Measurements from ENCODE around the gene AKT1. TPM values are rescaled to one million over a fixed set of nuclear protein-coding genes. Genes with fewer than 3 reads are reported as not detected.
A peak's percentile ranks its signal among the peaks of the same experiment; 100 is the strongest.

Gene AKT1
- total and polyA plus RNA-seq, 4 donors = 30.6 to 192 (median 58.7) TPM

DNA sequence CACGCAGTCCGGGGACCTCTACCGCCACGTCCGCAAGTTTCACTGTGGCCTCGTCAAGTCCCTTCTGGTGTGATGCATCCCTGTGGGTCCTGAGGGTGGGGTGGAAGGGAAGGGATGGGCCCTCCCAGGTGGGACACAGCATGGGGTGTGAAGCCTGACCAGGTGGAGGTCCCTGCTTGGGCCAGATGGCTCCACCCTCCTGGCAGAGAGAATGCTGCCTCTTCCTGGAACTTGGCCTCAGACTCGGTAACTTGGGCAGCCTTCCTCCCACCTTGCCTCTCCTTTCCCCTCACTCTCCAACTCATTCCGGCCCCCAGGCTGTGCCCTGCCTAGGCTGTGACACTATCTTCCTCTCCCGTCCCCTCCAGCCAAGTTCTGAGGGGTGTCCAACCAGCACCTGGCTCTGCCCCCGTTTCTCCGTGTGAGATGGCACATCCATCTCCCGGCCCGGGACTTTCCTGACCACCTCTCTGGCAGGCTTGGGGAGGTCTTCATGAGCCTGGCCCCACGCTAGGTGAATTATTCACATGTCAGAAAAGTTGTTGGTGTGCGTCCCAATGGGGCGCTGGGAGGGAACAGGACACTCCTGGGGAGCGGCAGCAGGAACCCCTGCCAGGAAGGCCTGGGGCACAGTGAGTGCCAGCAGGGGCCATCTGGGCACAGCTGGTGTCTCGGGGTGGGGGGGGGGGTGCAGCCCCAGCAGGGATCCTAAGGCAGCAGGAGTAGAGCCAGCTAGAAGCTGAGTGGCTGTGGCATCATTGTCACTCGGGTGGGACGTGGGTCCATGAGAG is 7.0 kb upstream of the AKT1 start (continued):
- no peak for TF ChIP-seq TAF1 (conservative IDR thresholded peaks at IDR 0.05)
- no peak for TF ChIP-seq FOXA1 (IDR thresholded peaks at IDR 0.05)

DNA sequence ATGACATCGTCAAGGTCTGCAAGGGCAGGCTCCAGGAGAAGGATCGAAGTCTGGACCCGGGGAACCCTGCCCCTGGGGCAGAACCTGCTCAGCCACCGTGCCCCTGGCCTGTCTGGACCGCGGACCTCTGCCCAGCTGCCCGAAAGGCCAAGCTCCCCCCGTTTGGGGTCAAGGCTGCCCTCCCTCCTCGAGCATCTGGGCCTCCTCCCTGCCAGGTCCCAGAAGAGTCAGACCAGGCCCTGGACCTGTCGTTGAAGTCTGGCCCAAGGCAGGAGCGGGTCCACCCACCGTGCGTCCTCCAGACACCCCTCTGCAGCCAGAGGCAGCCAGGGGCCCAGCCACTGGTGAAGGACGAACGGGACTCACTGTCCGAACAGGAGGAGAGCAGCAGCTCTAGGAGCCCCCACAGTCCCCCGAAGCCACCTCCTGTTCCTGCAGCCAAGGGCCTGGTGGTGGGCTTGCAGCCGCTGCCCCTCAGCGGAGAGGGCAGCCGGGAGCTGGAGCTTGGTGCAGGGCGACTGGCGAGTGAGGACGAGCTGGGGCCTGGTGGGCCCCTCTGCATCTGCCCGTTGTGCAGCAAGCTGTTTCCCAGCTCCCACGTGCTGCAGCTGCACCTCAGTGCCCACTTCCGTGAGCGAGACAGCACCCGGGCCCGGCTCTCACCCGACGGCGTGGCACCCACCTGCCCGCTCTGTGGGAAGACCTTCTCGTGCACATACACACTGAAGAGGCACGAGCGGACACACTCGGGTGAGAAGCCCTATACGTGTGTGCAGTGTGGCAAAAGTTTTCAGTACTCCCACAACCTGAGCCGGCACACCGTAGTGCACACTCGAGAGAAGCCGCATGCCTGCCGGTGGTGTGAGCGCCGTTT is 6.2 kb upstream of the AKT1 start:
- Histone ChIP-seq H3K9me3 (ENCODE audit: control insufficient read depth in 4 of 4, low read length in 3 of 4) (no peaks in the 10 kb centered on the region), H3K27ac (ENCODE audit: low read depth in 1 of 2, low read length in 2 of 2) (peak overlapping the region; percentile 72 to 91), H3K36me3 (ENCODE audit: control insufficient read depth in 4 of 4, insufficient read depth in 3 of 4, low read depth in 1 of 4, low read length in 3 of 4) (no peaks in the 10 kb centered on the region), H3K4me1 (ENCODE audit: control insufficient read depth in 4 of 4, insufficient read depth in 4 of 4, low read length in 3 of 4) (peaks cover 15 to 35% (median 22%) of the 10 kb centered on the region in 4 donors), H3K9ac (ENCODE audit: low read depth in 1 of 2, low read length in 2 of 2) (peak overlapping the region in 1 of 2 donors; percentile 53), H3K27me3 (ENCODE audit: control insufficient read depth in 4 of 4, insufficient read depth in 4 of 4, low read length in 3 of 4) (no peaks in the 10 kb centered on the region), H3K4me3 (ENCODE audit: low read depth in 1 of 3, low read length in 3 of 3) (peak overlapping the region; percentile 48 to 76 (median 58))
- TF ChIP-seq NR2F2 (IDR thresholded peaks at IDR 0.05) = no peak
- peak in 1 of 2 donors; percentile 31 for TF ChIP-seq RXRA (IDR thresholded peaks at IDR 0.05)
- TF ChIP-seq HNF4A (conservative IDR thresholded peaks at IDR 0.05) = peak; percentile 72 to 84
- 73% methylated on average over 45 of the region's 45 CpGs for WGBS
- DNase-seq (ENCODE audit: low spot score) = no peak

DNA sequence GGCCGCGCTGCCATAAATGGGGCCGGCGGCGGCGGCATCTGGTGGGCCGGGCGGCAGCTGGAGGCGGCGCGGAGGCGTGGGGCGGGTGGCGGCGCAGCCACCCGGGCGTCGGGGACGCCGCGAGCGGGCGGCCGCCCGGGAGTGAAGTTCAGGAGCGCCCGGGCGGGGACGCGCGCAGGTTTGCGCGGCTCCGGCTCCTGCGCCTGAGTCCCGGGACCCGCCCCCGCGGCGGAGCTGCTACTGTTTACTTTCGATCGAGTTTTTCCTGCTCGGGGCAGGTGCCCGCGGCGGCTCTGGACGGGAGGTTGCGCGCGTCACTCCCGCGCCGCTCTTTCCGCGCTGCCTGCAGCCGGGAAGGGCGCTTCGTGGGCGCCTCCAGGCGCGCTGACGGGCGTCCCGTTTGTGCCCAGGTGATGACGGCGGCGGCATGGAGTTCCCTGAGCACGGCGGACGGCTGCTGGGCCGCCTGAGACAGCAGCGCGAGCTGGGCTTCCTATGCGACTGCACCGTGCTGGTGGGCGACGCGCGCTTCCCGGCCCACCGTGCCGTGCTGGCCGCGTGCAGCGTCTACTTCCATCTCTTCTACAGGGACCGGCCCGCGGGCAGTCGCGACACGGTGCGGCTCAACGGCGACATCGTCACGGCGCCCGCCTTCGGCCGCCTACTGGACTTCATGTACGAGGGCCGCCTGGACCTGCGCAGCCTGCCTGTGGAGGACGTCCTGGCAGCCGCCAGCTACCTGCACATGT is 5.4 kb upstream of the AKT1 start, which contains the start of gene ZBTB42:
Gene ZBTB42, plus strand, starts transcription at position 331 of the 749 bp plus-strand sequence. Its CDS starts 97 bp downstream, at position 428.
- Histone ChIP-seq H3K9ac (ENCODE audit: low read depth in 1 of 2, low read length in 2 of 2) (peak within 1 kb of the TSS; percentile 72 to 87), H3K27ac (ENCODE audit: low read depth in 1 of 2, low read length in 2 of 2) (peak within 1 kb of the TSS; percentile 96 to 97), H3K4me3 (ENCODE audit: low read depth in 1 of 3, low read length in 3 of 3) (peak within 1 kb of the TSS; percentile 48 to 76 (median 58)), H3K27me3 (ENCODE audit: control insufficient read depth in 4 of 4, insufficient read depth in 4 of 4, low read length in 3 of 4) (no peaks in the 10 kb centered on the region), H3K36me3 (ENCODE audit: control insufficient read depth in 4 of 4, insufficient read depth in 3 of 4, low read depth in 1 of 4, low read length in 3 of 4) (no peaks in the 10 kb centered on the region), H3K9me3 (ENCODE audit: control insufficient read depth in 4 of 4, low read length in 3 of 4) (no peaks in the 10 kb centered on the region), H3K4me1 (ENCODE audit: control insufficient read depth in 4 of 4, insufficient read depth in 4 of 4, low read length in 3 of 4) (peaks cover 18 to 40% (median 28%) of the 10 kb centered on the region in 4 donors)
- TF ChIP-seq GABPA (IDR thresholded peaks at IDR 0.05 in 1 of 2, conservative IDR thresholded peaks at IDR 0.05 in 1 of 2) (no peak), FOXA2 (IDR thresholded peaks at IDR 0.05) (peak; percentile 44), FOXA1 (IDR thresholded peaks at IDR 0.05) (peak; percentile 57), HNF4G (IDR thresholded peaks at IDR 0.05) (no peak), CTCF (IDR thresholded peaks at IDR 0.05; ENCODE audit: low read depth, low read length, missing input control) (no peak), EGR1 (IDR thresholded peaks at IDR 0.05; ENCODE audit: low read depth in 2 of 2) (peak in 1 of 2 donors; percentile 73)
- DNase-seq (ENCODE audit: low spot score) = peak; percentile 64
- WGBS = under 1% methylated on average over 105 of the region's 105 CpGs

Data from liver (tissue), 9 donors.